Measurements from ENCODE around the gene LEKR1. TPM values are rescaled to one million over a fixed set of nuclear protein-coding genes. Genes with fewer than 3 reads are reported as not detected.

The LEKR1 gene
- total RNA-seq, 2 experiments from 2014 or later = 0.16 TPM; not detected in 1

DNA sequence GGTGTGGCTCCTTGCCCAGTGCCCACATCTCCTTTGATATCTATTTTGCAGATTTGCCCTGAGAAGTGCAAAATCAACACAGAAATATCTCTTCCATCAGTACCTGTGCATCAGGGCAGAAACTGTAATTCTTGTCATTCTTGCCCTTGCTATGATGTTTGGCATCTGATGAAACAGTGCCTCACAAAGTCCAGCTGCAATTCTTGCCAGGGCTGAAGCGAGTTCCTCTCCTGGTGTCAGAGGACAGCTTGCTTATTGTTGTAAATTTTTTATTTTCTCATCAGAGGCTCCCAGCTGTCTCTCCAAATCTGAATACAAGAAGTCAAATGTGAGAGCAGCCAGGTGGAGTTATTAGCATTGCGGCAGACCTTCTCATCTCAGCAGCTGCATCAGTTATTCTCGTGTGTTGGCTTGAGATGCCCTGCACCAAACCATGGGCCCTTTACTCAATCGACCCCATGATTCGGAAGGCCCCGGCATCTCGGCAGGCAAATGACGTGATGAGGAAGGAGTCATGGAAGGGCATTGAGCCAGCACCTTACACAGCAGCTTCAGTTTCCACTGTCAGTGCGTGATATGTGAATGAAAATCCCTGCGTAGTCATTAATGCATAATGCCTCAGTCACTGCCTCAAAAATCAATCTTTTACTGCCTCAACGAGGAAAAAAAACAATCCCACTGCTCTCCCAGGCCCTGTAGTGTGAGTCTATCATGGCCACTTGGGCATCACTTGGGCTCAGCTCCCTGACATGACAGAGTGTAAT lies 240.4 kb downstream of the LEKR1 start:
- H3K9me2 ChIP-seq (ENCODE audit: insufficient read depth, low read length) = no peaks in the 10 kb centered on the region
- ChIA-PET CTCF (ENCODE audit: unreplicated experiment) (no interaction called here), POLR2A (interaction anchor here (0.6 to 1.0 kb wide), 2 partner anchors 10 to 13 kb away, joined by 3 to 7 read pairs; no protein-coding TSS in a partner anchor)
- no peaks in the 10 kb centered on the region for H3K79me2 ChIP-seq (ENCODE audit: insufficient read depth, low read depth, low read length)
- H3K27ac ChIP-seq (ENCODE audit: low read depth, low read length, poor library complexity, severe bottlenecking) = no peak overlapping the region
- H3K4me2 ChIP-seq (ENCODE audit: low read length) = peak overlapping the region; percentile 22; the same call in 1 of the 2 replicates
- no peak for DNase-seq (ENCODE audit: low spot score)
- no peaks in the 10 kb centered on the region for H3K4me1 ChIP-seq (ENCODE audit: insufficient read depth, low read length, poor library complexity, severe bottlenecking)
- TF ChIP-seq, protein P1, sequence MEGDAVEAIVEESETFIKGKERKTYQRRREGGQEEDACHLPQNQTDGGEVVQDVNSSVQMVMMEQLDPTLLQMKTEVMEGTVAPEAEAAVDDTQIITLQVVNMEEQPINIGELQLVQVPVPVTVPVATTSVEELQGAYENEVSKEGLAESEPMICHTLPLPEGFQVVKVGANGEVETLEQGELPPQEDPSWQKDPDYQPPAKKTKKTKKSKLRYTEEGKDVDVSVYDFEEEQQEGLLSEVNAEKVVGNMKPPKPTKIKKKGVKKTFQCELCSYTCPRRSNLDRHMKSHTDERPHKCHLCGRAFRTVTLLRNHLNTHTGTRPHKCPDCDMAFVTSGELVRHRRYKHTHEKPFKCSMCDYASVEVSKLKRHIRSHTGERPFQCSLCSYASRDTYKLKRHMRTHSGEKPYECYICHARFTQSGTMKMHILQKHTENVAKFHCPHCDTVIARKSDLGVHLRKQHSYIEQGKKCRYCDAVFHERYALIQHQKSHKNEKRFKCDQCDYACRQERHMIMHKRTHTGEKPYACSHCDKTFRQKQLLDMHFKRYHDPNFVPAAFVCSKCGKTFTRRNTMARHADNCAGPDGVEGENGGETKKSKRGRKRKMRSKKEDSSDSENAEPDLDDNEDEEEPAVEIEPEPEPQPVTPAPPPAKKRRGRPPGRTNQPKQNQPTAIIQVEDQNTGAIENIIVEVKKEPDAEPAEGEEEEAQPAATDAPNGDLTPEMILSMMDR (conservative IDR thresholded peaks at IDR 0.05; ENCODE audit: low read length) = no peak
- TF ChIP-seq EZH2phosphoT487 (IDR thresholded peaks at IDR 0.05; ENCODE audit: borderline replicate concordance, low read depth, low read length) = no peak
- intact Hi-C loops (cut with micrococcal nuclease; ENCODE audit: unreplicated experiment) = no loop called here
- no peak overlapping the region for H2AFZ ChIP-seq (ENCODE audit: low read length)
- no TSS peak for BruUV-seq (replicated peaks)
- no peaks in the 10 kb centered on the region for H4K20me1 ChIP-seq (ENCODE audit: insufficient read depth, low read length)
- no peaks in the 10 kb centered on the region for H3K36me3 ChIP-seq (ENCODE audit: insufficient read depth, low read length)
- no peaks in the 10 kb centered on the region for H3K9me3 ChIP-seq (ENCODE audit: low read length)
- no peak overlapping the region for H3K4me3 ChIP-seq (ENCODE audit: low read depth, low read length, poor library complexity, severe bottlenecking)

DNA sequence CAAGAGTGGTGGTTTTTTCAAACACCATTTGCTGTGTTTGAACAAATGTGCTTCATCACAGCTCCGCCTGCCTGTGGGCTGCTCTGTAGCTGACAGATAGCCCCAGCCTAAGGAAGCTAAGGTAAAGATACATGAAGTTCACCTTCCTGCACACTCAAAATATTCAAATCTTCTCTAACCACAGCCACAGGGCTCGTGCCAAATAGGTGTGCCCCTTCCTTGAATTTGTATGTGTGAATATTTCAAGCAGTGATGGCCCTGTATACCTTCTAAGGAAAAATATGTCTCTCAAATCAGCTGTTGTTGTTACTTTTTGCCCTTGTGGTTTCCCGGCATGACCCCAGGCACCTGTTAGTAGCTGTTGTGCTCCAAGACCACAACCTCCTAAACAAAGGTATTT lies 241.0 kb downstream of the LEKR1 start:
- Histone ChIP-seq H3K4me1 (ENCODE audit: insufficient read depth, low read length, poor library complexity, severe bottlenecking) (no peaks in the 10 kb centered on the region), H3K27ac (ENCODE audit: low read depth, low read length, poor library complexity, severe bottlenecking) (no peak overlapping the region), H2AFZ (ENCODE audit: low read length) (no peak overlapping the region), H4K20me1 (ENCODE audit: insufficient read depth, low read length) (no peaks in the 10 kb centered on the region), H3K79me2 (ENCODE audit: insufficient read depth, low read depth, low read length) (no peaks in the 10 kb centered on the region), H3K36me3 (ENCODE audit: insufficient read depth, low read length) (no peaks in the 10 kb centered on the region), H3K4me3 (ENCODE audit: low read depth, low read length, poor library complexity, severe bottlenecking) (no peak overlapping the region), H3K4me2 (ENCODE audit: low read length) (peak overlapping the region; percentile 22; the same call in 1 of the 2 replicates), H3K9me3 (ENCODE audit: low read length) (no peaks in the 10 kb centered on the region), H3K9me2 (ENCODE audit: insufficient read depth, low read length) (no peaks in the 10 kb centered on the region)
- POLR2A ChIA-PET = interaction anchor here (0.6 to 1.0 kb wide), 2 partner anchors 9 to 12 kb away, joined by 3 to 7 read pairs; no protein-coding TSS in a partner anchor
- TF ChIP-seq, protein P1 (conservative IDR thresholded peaks at IDR 0.05; ENCODE audit: low read length) = no peak
- TF ChIP-seq EZH2phosphoT487 (IDR thresholded peaks at IDR 0.05; ENCODE audit: borderline replicate concordance, low read depth, low read length) = no peak
- CTCF ChIA-PET (ENCODE audit: unreplicated experiment) = interaction anchor here (0.6 kb wide), 1 partner anchor 173 kb away, joined by 3 read pairs; no protein-coding TSS in a partner anchor
- intact Hi-C loops (cut with micrococcal nuclease; ENCODE audit: unreplicated experiment) = no loop called here
- no TSS peak for BruUV-seq (replicated peaks)
- DNase-seq (ENCODE audit: low spot score) = no peak

DNA sequence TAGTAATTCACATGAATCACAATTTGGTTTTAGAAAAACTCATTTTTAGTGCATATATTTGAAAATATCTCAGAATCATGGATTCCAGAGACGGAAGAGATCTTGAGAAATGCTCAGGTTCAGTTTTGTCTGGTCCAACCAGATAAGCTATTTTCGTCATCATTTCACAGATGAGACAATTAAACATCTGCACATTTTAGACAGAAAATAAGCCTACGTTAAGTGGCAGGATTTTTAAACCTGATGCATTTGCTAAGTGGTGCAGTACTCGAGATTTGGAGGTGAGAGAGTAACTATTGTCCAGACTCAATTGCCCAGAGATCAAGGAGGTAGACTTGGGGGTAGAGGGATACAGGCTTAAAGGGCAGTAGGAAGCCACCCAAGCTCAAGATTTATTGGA lies 243.3 kb downstream of the LEKR1 start:
- TF ChIP-seq EZH2phosphoT487 (IDR thresholded peaks at IDR 0.05; ENCODE audit: borderline replicate concordance, low read depth, low read length) = no peak
- TF ChIP-seq, protein P1 (conservative IDR thresholded peaks at IDR 0.05; ENCODE audit: low read length) = no peak
- no peak for DNase-seq (ENCODE audit: low spot score)
- POLR2A ChIA-PET = interaction anchor here (0.5 to 1.7 kb wide), 4 partner anchors 10 to 33 kb away, joined by 3 to 7 read pairs (median 3); no protein-coding TSS in a partner anchor
- no TSS peak for BruUV-seq (replicated peaks)
- H3K79me2 ChIP-seq (ENCODE audit: insufficient read depth, low read depth, low read length) = no peaks in the 10 kb centered on the region
- no peaks in the 10 kb centered on the region for H3K9me3 ChIP-seq (ENCODE audit: low read length)
- H3K4me3 ChIP-seq (ENCODE audit: low read depth, low read length, poor library complexity, severe bottlenecking) = no peak overlapping the region
- no peaks in the 10 kb centered on the region for H4K20me1 ChIP-seq (ENCODE audit: insufficient read depth, low read length)
- H3K4me1 ChIP-seq (ENCODE audit: insufficient read depth, low read length, poor library complexity, severe bottlenecking) = no peaks in the 10 kb centered on the region
- H3K36me3 ChIP-seq (ENCODE audit: insufficient read depth, low read length) = no peaks in the 10 kb centered on the region
- H3K4me2 ChIP-seq (ENCODE audit: low read length) = no peak overlapping the region
- intact Hi-C loops (cut with micrococcal nuclease; ENCODE audit: unreplicated experiment) = no loop called here
- CTCF ChIA-PET (ENCODE audit: unreplicated experiment) = no interaction called here
- H3K9me2 ChIP-seq (ENCODE audit: insufficient read depth, low read length) = no peaks in the 10 kb centered on the region
- no peak overlapping the region for H2AFZ ChIP-seq (ENCODE audit: low read length)
- no peak overlapping the region for H3K27ac ChIP-seq (ENCODE audit: low read depth, low read length, poor library complexity, severe bottlenecking)

Measured in OCI-LY7 (cell line).